BLaER1 treated with 17β-estradiol and CSF1 and Interleukin-3, amounts not matched to agents 10 nM and 100 nM (cell line): ENCODE data around the gene CENPN.

Experiments used
- H3K27ac ChIP-seq, 11 experiments: shearing (Covaris generic); formaldehyde crosslinking; 2 replicates each; pipeline ENCODE4 v1.8.1; 2022
- H3K27me3 ChIP-seq, 11 experiments: shearing (Covaris generic); formaldehyde crosslinking; 2 replicates each; pipeline ENCODE4 v1.8.1; 2022
- H3K36me3 ChIP-seq, 11 experiments: shearing (Covaris generic); formaldehyde crosslinking; 2 replicates each; pipeline ENCODE4 v1.8.1; 2022
- H3K4me1 ChIP-seq, 10 experiments: shearing (Covaris generic); formaldehyde crosslinking; 2 replicates each; pipeline ENCODE4 v1.8.1; 2022
- H3K4me2 ChIP-seq, 11 experiments: shearing (Covaris generic); formaldehyde crosslinking; 2 replicates each; pipeline ENCODE4 v1.8.1; 2022
- H3K4me3 ChIP-seq, 10 experiments: shearing (Covaris generic); formaldehyde crosslinking; 2 replicates each; pipeline ENCODE4 v1.8.1; 2022
- H3K9ac ChIP-seq, 11 experiments: shearing (Covaris generic); formaldehyde crosslinking; 2 replicates each; pipeline ENCODE4 v1.8.1; 2022
- H3K9me3 ChIP-seq, 11 experiments: shearing (Covaris generic); formaldehyde crosslinking; replicated peaks in 1 of 11; 2 replicates each; pipeline ENCODE4 v1.8.1; 2022
- H4K20me1 ChIP-seq, 11 experiments: shearing (Covaris generic); formaldehyde crosslinking; 2 replicates each; pipeline ENCODE4 v1.8.1; 2022
- Cebpa-rat ChIP-seq, 11 experiments: shearing (Covaris generic); IDR thresholded peaks; 2 replicates each; pipeline ENCODE4 v1.8.1; 2022

CENPN gene

GRCh38 chr16:80989801-80990200 lies 17.2 kb upstream of the CENPN start:
- no peak overlapping the region for H3K4me3 ChIP-seq
- no peaks in the 10 kb centered on the region for H3K9me3 ChIP-seq
- peaks cover 21 to 57% (median 38%) of the 10 kb centered on the region in 11 experiments for H3K36me3 ChIP-seq
- peaks cover 0 to 78% (median 28%) of the 10 kb centered on the region in 11 experiments; a peak in 14 of 22 replicates for H4K20me1 ChIP-seq
- H3K27ac ChIP-seq = no peak overlapping the region
- H3K27me3 ChIP-seq = no peaks in the 10 kb centered on the region
- H3K9ac ChIP-seq = no peak overlapping the region
- no peak for TF ChIP-seq Cebpa-rat (IDR thresholded peaks at IDR 0.05)
- no peak overlapping the region for H3K4me2 ChIP-seq
- H3K4me1 ChIP-seq = peaks cover 0 to 13% (median 6%) of the 10 kb centered on the region in 10 experiments; a peak in 4 of 20 replicates

- peaks cover 0 to 71% (median 26%) of the 10 kb centered on the region in 11 experiments; a peak in 14 of 22 replicates for H4K20me1 ChIP-seq
- H3K27me3 ChIP-seq = no peaks in the 10 kb centered on the region
- H3K27ac ChIP-seq = no peak overlapping the region
- H3K9me3 ChIP-seq = no peaks in the 10 kb centered on the region
- TF ChIP-seq Cebpa-rat (IDR thresholded peaks at IDR 0.05) = no peak
- peaks cover 20 to 64% (median 44%) of the 10 kb centered on the region in 11 experiments for H3K36me3 ChIP-seq
- H3K9ac ChIP-seq = no peak overlapping the region
- no peak overlapping the region for H3K4me2 ChIP-seq
- no peak overlapping the region for H3K4me3 ChIP-seq
- peaks cover 0 to 11% (median 5%) of the 10 kb centered on the region in 10 experiments; a peak in 4 of 20 replicates for H3K4me1 ChIP-seq
These were observed 16.4 kb upstream of the CENPN start for GRCh38 chr16:80990577-80990976.

- no peaks in the 10 kb centered on the region for H3K9me3 ChIP-seq
- H3K36me3 ChIP-seq = peaks cover 21 to 68% (median 44%) of the 10 kb centered on the region in 11 experiments
- H3K9ac ChIP-seq = no peak overlapping the region
- peaks cover 0 to 67% (median 22%) of the 10 kb centered on the region in 11 experiments; a peak in 14 of 22 replicates for H4K20me1 ChIP-seq
- H3K27ac ChIP-seq = no peak overlapping the region
- no peak overlapping the region for H3K4me3 ChIP-seq
- H3K4me1 ChIP-seq = peaks cover 0 to 9% (median 2%) of the 10 kb centered on the region in 10 experiments; a peak in 4 of 20 replicates
- TF ChIP-seq Cebpa-rat (IDR thresholded peaks at IDR 0.05) = no peak
- no peaks in the 10 kb centered on the region for H3K27me3 ChIP-seq
- H3K4me2 ChIP-seq = no peak overlapping the region
These were observed 16.0 kb upstream of the CENPN start for GRCh38 chr16:80990978-80991377.

DNA sequence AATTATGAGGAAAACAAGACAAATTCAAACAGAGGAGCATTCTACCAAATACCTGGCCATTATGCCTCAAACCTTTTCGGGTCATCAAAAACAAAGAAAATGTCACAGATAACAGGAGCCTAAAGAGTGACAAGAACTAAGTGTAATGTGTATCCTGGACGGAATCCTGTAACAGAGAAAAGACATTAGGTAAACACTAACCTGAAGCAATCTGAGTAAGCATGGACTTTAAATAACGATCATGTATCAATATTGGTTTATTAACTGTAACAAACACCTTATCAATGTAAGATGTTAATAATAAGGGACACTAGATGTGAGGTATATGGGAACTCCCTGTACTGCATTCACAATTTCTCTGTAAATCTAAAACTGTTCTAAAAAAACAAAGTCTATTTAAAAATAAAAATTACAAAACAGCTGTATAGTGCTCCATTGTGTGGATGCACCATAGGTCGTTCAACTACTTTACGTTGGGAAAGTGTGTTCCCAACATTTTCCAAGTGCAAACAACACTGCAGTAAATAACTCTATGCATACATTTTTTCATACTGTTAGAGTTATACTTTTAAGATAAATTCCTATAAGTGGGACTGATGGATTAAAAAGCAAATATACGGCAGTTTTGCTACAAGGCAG lies 15.1 kb upstream of the CENPN start:
- H3K4me3 ChIP-seq = no peak overlapping the region
- H3K4me2 ChIP-seq = no peak overlapping the region
- peaks cover under 1 to 5% (median 2%) of the 10 kb centered on the region in 10 experiments; a peak in 10 of 20 replicates for H3K4me1 ChIP-seq
- peaks cover 21 to 66% (median 44%) of the 10 kb centered on the region in 11 experiments for H3K36me3 ChIP-seq
- no peaks in the 10 kb centered on the region for H3K9me3 ChIP-seq
- no peak overlapping the region for H3K9ac ChIP-seq
- H4K20me1 ChIP-seq = peaks cover 0 to 59% (median 18%) of the 10 kb centered on the region in 11 experiments; a peak in 13 of 22 replicates
- no peak overlapping the region for H3K27ac ChIP-seq
- no peaks in the 10 kb centered on the region for H3K27me3 ChIP-seq
- TF ChIP-seq Cebpa-rat (IDR thresholded peaks at IDR 0.05) = no peak

DNA sequence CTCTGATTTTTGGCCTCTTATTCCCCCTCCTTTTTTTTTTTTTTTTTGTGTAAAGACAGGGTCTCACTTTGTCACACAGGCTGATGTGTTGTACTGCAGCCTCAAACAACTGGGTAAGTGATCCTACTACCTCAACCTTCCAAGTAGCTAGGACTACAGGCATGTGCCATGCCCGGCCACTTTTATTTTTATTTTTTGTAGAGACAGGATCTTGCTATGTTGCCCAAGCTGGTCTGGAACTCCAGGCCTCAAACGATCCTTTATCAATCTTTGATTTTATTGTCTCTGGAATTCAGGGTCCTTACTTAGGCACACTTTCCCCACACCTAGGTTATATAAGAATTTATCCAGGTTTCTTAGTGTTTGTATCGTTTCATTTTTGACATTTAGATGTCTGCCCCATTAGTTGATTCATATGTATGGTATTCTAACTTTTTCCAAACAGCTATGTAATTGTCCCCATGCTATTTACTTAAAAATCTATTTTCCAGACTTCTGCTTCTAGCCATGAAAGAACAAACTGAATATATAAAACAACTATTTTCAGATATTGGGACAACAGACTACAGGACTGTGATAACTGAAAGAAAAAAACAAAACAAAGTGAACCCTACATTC lies 14.2 kb upstream of the CENPN start:
- Histone ChIP-seq H3K9me3 (no peaks in the 10 kb centered on the region), H3K36me3 (peaks cover 21 to 62% (median 44%) of the 10 kb centered on the region in 11 experiments), H3K4me1 (peaks cover 2 to 14% (median 11%) of the 10 kb centered on the region in 10 experiments; a peak in 18 of 20 replicates), H3K9ac (no peak overlapping the region), H3K27ac (no peak overlapping the region), H4K20me1 (peaks cover 0 to 61% (median 15%) of the 10 kb centered on the region in 11 experiments; a peak in 11 of 22 replicates), H3K27me3 (no peaks in the 10 kb centered on the region), H3K4me3 (no peak overlapping the region), H3K4me2 (no peak overlapping the region)
- no peak for TF ChIP-seq Cebpa-rat (IDR thresholded peaks at IDR 0.05)

DNA sequence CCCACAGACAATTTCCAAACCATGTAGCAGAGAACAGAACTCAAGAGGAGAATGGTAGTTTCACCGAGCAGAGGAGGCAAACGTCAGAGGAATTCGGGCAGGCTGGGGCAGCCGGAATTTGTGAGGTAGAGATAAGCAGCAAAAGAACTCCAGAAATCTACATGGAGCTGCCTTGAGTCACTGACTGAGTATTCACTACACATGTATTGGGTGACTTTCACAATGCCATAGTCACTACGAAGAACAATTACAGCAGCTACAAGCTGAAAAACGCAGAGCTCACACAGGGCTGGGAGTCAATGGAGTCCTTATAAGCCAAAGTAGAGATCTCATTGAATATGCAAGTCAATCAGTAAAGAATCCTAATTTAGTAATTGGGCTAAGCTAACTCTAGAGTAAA lies 13.7 kb upstream of the CENPN start:
- Histone ChIP-seq H3K4me3 (no peak overlapping the region), H3K27ac (no peak overlapping the region), H3K9me3 (no peaks in the 10 kb centered on the region), H3K4me1 (peaks cover 7 to 19% (median 14%) of the 10 kb centered on the region in 10 experiments; a peak in 19 of 20 replicates), H3K36me3 (peaks cover 19 to 57% (median 42%) of the 10 kb centered on the region in 11 experiments), H3K9ac (no peak overlapping the region), H4K20me1 (peaks cover 0 to 61% (median 10%) of the 10 kb centered on the region in 11 experiments; a peak in 7 of 22 replicates), H3K27me3 (no peaks in the 10 kb centered on the region), H3K4me2 (no peak overlapping the region)
- no peak for TF ChIP-seq Cebpa-rat (IDR thresholded peaks at IDR 0.05)

- Histone ChIP-seq H3K4me2 (no peak overlapping the region), H3K9me3 (no peaks in the 10 kb centered on the region), H3K27me3 (no peaks in the 10 kb centered on the region), H3K9ac (no peak overlapping the region), H3K36me3 (peaks cover 17 to 57% (median 42%) of the 10 kb centered on the region in 11 experiments), H3K4me1 (peaks cover 9 to 24% (median 14%) of the 10 kb centered on the region in 10 experiments; a peak in 19 of 20 replicates), H4K20me1 (peaks cover 0 to 59% (median 10%) of the 10 kb centered on the region in 11 experiments; a peak in 7 of 22 replicates), H3K27ac (no peak overlapping the region), H3K4me3 (no peak overlapping the region)
- TF ChIP-seq Cebpa-rat (IDR thresholded peaks at IDR 0.05) = no peak
These were observed 13.2 kb upstream of the CENPN start for GRCh38 chr16:80993834-80994233.

GRCh38 chr16:80994451-80994850 lies 12.6 kb upstream of the CENPN start:
- no peak for TF ChIP-seq Cebpa-rat (IDR thresholded peaks at IDR 0.05)
- H3K36me3 ChIP-seq = peaks cover 17 to 59% (median 42%) of the 10 kb centered on the region in 11 experiments
- H3K9me3 ChIP-seq = no peaks in the 10 kb centered on the region; a peak in 1 of 22 replicates

GRCh38 chr16:80996688-80997138 lies 10.3 kb upstream of the CENPN start:
- H3K27ac ChIP-seq = peak overlapping the region in 4 of 11 experiments; percentile 7 to 54 (median 38); a peak in 6 of 22 replicates
- peak overlapping the region in 2 of 10 experiments; percentile 35 to 42; a peak in 2 of 20 replicates for H3K4me3 ChIP-seq

More at GRCh38 chr16:80994451-80994850, 12.6 kb upstream of the CENPN start:
- H3K27me3 ChIP-seq = no peaks in the 10 kb centered on the region
- H3K27ac ChIP-seq = no peak overlapping the region
- H3K4me3 ChIP-seq = no peak overlapping the region
- no peak overlapping the region for H3K4me2 ChIP-seq
- H3K9ac ChIP-seq = no peak overlapping the region
- peaks cover 9 to 25% (median 14%) of the 10 kb centered on the region in 10 experiments; a peak in 19 of 20 replicates for H3K4me1 ChIP-seq
- peaks cover 0 to 65% (median 10%) of the 10 kb centered on the region in 11 experiments; a peak in 7 of 22 replicates for H4K20me1 ChIP-seq

More at GRCh38 chr16:80996688-80997138, 10.3 kb upstream of the CENPN start:
- peak overlapping the region; percentile 6 to 87 (median 52); a peak in 15 of 22 replicates for H3K4me2 ChIP-seq
- no peaks in the 10 kb centered on the region for H3K27me3 ChIP-seq
- peak overlapping the region in 5 of 11 experiments; percentile 4 to 64 (median 41); a peak in 4 of 22 replicates for H3K9ac ChIP-seq
- H3K4me1 ChIP-seq = peaks cover 9 to 25% (median 14%) of the 10 kb centered on the region in 10 experiments; a peak in 19 of 20 replicates
- peaks cover 0 to 72% (median 10%) of the 10 kb centered on the region in 11 experiments; a peak in 7 of 22 replicates for H4K20me1 ChIP-seq
- TF ChIP-seq Cebpa-rat (IDR thresholded peaks at IDR 0.05) = no peak
- peaks cover 0 to 7% (median 6%) of the 10 kb centered on the region in 11 experiments; a peak in 7 of 22 replicates for H3K9me3 ChIP-seq
- peaks cover 11 to 54% (median 37%) of the 10 kb centered on the region in 11 experiments; a peak in 21 of 22 replicates for H3K36me3 ChIP-seq
